WTC11 (cell line): ENCODE results near the gene UBL3.

Experiments
- CREM ChIP-seq: sonication (generic); formaldehyde crosslinking; IDR thresholded peaks from 2 replicates; pipeline ENCODE4 v1.8.1; 2022; ENCODE audit warnings: mild to moderate bottlenecking, missing genetic modification reagents, moderate library complexity
- ESRRA ChIP-seq: sonication (generic); formaldehyde crosslinking; IDR thresholded peaks from 2 replicates; pipeline ENCODE4 v1.8.1; 2022; ENCODE audit warnings: mild to moderate bottlenecking, missing genetic modification reagents, borderline replicate concordance
- KAT7 ChIP-seq: sonication (generic); formaldehyde crosslinking; IDR thresholded peaks from 2 replicates; pipeline ENCODE4 v1.8.1; 2023; ENCODE audit warnings: missing genetic modification reagents, mild to moderate bottlenecking, borderline replicate concordance
- NFYB ChIP-seq: sonication (generic); formaldehyde crosslinking; conservative IDR thresholded peaks from 2 replicates; pipeline ENCODE4 v1.8.0; 2022; ENCODE audit warnings: low read depth, missing genetic modification reagents
- NR2C2 ChIP-seq: sonication (generic); formaldehyde crosslinking; IDR thresholded peaks from 2 replicates; pipeline ENCODE4 v1.8.0; 2022; ENCODE audit warnings: mild to moderate bottlenecking, missing genetic modification reagents
- SP1 ChIP-seq: sonication (generic); formaldehyde crosslinking; conservative IDR thresholded peaks from 2 replicates; pipeline ENCODE4 v1.8.1; 2022; ENCODE audit warnings: missing genetic modification reagents
- ZNF138 ChIP-seq: sonication (generic); formaldehyde crosslinking; conservative IDR thresholded peaks from 2 replicates; pipeline ENCODE4 v1.8.1; 2022; ENCODE audit warnings: mild to moderate bottlenecking, moderate library complexity, missing genetic modification reagents
- TF ChIP-seq, protein P1 (sequence below): sonication (generic); formaldehyde crosslinking; IDR thresholded peaks from 2 replicates; pipeline ENCODE4 v1.8.0; 2022; ENCODE audit warnings: mild to moderate bottlenecking, missing genetic modification reagents
- TF ChIP-seq, protein P2 (sequence below): fragments of 200-600 bp; IDR thresholded peaks from 2 replicates; pipeline ENCODE4 v1.8.0; 2022; ENCODE audit warnings: antibody characterized with exemption
- TF ChIP-seq, protein P3 (sequence below): sonication (generic); formaldehyde crosslinking; IDR thresholded peaks from 2 replicates; pipeline ENCODE4 v1.8.1; 2023; ENCODE audit warnings: mild to moderate bottlenecking, missing genetic modification reagents, moderate library complexity
- TF ChIP-seq, protein P4 (sequence below): sonication (generic); formaldehyde crosslinking; IDR thresholded peaks from 2 replicates; pipeline ENCODE4 v1.8.1; 2023; ENCODE audit warnings: mild to moderate bottlenecking, missing genetic modification reagents, moderate library complexity

DNA sequence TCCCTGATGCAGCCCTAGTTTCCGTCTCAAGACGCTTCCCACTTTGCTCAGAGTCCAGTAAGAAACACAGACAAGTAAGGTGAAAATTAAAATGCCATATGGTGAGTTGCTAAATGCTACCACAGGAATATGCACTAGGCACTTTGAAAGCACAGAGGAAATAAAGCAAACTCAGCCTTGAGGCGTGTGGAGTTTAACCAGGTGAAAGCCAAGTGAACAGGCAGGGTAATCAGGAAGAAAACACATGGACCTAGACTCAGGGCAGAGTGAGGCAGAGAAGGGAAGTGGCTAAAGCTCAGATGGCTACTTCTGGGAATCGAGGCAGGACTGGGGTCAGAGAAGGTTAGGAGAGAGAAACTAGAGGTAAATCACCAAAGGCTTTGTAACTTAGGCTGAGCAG lies 5.4 kb upstream of the UBL3 start:
- TF ChIP-seq ZNF138 (CRISPR knock-in tag) (no peak), SP1 (CRISPR knock-in tag) (no peak), KAT7 (CRISPR knock-in tag) (no peak), NFYB (CRISPR knock-in tag) (no peak), ESRRA (CRISPR knock-in tag) (no peak), NR2C2 (CRISPR knock-in tag) (no peak), CREM (CRISPR knock-in tag) (no peak)
- TF ChIP-seq, protein P1, sequence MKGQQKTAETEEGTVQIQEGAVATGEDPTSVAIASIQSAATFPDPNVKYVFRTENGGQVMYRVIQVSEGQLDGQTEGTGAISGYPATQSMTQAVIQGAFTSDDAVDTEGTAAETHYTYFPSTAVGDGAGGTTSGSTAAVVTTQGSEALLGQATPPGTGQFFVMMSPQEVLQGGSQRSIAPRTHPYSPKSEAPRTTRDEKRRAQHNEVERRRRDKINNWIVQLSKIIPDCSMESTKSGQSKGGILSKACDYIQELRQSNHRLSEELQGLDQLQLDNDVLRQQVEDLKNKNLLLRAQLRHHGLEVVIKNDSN (CRISPR knock-in tag) = no peak
- TF ChIP-seq, protein P2, sequence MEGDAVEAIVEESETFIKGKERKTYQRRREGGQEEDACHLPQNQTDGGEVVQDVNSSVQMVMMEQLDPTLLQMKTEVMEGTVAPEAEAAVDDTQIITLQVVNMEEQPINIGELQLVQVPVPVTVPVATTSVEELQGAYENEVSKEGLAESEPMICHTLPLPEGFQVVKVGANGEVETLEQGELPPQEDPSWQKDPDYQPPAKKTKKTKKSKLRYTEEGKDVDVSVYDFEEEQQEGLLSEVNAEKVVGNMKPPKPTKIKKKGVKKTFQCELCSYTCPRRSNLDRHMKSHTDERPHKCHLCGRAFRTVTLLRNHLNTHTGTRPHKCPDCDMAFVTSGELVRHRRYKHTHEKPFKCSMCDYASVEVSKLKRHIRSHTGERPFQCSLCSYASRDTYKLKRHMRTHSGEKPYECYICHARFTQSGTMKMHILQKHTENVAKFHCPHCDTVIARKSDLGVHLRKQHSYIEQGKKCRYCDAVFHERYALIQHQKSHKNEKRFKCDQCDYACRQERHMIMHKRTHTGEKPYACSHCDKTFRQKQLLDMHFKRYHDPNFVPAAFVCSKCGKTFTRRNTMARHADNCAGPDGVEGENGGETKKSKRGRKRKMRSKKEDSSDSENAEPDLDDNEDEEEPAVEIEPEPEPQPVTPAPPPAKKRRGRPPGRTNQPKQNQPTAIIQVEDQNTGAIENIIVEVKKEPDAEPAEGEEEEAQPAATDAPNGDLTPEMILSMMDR = no peak
- TF ChIP-seq, protein P3, sequence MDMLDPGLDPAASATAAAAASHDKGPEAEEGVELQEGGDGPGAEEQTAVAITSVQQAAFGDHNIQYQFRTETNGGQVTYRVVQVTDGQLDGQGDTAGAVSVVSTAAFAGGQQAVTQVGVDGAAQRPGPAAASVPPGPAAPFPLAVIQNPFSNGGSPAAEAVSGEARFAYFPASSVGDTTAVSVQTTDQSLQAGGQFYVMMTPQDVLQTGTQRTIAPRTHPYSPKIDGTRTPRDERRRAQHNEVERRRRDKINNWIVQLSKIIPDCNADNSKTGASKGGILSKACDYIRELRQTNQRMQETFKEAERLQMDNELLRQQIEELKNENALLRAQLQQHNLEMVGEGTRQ (CRISPR knock-in tag) = no peak
- TF ChIP-seq, protein P4, sequence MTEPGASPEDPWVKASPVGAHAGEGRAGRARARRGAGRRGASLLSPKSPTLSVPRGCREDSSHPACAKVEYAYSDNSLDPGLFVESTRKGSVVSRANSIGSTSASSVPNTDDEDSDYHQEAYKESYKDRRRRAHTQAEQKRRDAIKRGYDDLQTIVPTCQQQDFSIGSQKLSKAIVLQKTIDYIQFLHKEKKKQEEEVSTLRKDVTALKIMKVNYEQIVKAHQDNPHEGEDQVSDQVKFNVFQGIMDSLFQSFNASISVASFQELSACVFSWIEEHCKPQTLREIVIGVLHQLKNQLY (CRISPR knock-in tag) = no peak
